A673 (cell line): ENCODE data around the gene PRPF6.

ENCODE experiments used
- EZH2 ChIP-seq: fragments of 200-600 bp; sonication (generic); IDR thresholded peaks from 2 replicates; pipeline ENCODE4 v1.6.1; 2017; ENCODE audit warnings: borderline replicate concordance, low read depth, mild to moderate bottlenecking, mixed read lengths, antibody characterized with exemption, low read length; ENCODE audit not compliant: poor library complexity, severe bottlenecking
- TF ChIP-seq, protein P1 (sequence below): fragments of 300-800, 200-600 bp; sonication (generic); conservative IDR thresholded peaks from 2 replicates; pipeline ENCODE4 v1.5.1; 2017; ENCODE audit warnings: low read depth, mild to moderate bottlenecking, antibody characterized with exemption, low read length, moderate library complexity, mixed read lengths

DNA sequence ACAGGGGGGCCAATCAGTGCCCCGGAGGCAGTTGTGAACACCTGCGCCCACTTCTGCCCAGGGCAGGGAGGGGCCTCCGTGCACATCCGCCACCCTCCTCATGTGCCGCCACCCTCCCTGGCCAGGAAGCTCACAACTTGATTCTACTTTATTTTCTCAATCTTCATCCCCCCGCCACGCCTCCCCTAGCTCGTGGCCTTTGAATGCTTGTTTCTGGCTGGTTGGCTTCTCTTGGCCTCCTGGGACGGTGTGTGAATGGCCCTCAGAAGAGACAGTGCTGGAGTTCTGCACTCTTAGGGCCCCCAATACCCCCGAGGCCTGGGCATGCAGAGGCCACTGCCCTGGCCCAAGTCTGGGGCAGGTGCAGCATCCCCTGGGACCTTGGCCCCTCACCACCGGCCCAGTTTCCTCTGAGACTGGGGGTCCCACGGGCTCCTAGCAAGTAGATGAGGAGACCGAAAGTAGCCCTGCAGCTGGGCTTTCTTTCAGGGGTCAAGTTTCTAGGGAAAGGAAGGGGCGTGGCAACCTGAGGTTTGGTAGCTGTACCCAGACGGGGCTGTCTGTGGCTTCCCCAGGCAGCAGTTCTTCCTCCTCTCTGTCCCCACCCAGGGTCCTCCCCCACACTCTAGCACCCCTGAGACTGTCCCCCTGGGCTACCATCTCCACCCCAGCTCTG lies 97.1 kb downstream of the PRPF6 start:
- TF ChIP-seq, protein P1, sequence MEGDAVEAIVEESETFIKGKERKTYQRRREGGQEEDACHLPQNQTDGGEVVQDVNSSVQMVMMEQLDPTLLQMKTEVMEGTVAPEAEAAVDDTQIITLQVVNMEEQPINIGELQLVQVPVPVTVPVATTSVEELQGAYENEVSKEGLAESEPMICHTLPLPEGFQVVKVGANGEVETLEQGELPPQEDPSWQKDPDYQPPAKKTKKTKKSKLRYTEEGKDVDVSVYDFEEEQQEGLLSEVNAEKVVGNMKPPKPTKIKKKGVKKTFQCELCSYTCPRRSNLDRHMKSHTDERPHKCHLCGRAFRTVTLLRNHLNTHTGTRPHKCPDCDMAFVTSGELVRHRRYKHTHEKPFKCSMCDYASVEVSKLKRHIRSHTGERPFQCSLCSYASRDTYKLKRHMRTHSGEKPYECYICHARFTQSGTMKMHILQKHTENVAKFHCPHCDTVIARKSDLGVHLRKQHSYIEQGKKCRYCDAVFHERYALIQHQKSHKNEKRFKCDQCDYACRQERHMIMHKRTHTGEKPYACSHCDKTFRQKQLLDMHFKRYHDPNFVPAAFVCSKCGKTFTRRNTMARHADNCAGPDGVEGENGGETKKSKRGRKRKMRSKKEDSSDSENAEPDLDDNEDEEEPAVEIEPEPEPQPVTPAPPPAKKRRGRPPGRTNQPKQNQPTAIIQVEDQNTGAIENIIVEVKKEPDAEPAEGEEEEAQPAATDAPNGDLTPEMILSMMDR = no peak
- no peak for TF ChIP-seq EZH2
